Measurements from ENCODE around the gene GSTT4.
"Not testable (repeated sequence)": the region's sequence is repeated elsewhere in the genome, so short reads cannot be mapped to it uniquely, and the experiment has no call there.

- TF ChIP-seq, protein P1, sequence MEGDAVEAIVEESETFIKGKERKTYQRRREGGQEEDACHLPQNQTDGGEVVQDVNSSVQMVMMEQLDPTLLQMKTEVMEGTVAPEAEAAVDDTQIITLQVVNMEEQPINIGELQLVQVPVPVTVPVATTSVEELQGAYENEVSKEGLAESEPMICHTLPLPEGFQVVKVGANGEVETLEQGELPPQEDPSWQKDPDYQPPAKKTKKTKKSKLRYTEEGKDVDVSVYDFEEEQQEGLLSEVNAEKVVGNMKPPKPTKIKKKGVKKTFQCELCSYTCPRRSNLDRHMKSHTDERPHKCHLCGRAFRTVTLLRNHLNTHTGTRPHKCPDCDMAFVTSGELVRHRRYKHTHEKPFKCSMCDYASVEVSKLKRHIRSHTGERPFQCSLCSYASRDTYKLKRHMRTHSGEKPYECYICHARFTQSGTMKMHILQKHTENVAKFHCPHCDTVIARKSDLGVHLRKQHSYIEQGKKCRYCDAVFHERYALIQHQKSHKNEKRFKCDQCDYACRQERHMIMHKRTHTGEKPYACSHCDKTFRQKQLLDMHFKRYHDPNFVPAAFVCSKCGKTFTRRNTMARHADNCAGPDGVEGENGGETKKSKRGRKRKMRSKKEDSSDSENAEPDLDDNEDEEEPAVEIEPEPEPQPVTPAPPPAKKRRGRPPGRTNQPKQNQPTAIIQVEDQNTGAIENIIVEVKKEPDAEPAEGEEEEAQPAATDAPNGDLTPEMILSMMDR (IDR thresholded peaks at IDR 0.05) = peak; percentile 63
- not testable (repeated sequence) for TF ChIP-seq PHF8 (IDR thresholded peaks at IDR 0.05; ENCODE audit: borderline replicate concordance, low read depth); POLR2A (IDR thresholded peaks at IDR 0.05; ENCODE audit: low read length); PBX3 (IDR thresholded peaks at IDR 0.05)
- TF ChIP-seq RAD21 (conservative IDR thresholded peaks at IDR 0.05 in 1 of 2, IDR thresholded peaks at IDR 0.05 in 1 of 2) = peak; percentile 85 to 88
- TF ChIP-seq, protein P2, sequence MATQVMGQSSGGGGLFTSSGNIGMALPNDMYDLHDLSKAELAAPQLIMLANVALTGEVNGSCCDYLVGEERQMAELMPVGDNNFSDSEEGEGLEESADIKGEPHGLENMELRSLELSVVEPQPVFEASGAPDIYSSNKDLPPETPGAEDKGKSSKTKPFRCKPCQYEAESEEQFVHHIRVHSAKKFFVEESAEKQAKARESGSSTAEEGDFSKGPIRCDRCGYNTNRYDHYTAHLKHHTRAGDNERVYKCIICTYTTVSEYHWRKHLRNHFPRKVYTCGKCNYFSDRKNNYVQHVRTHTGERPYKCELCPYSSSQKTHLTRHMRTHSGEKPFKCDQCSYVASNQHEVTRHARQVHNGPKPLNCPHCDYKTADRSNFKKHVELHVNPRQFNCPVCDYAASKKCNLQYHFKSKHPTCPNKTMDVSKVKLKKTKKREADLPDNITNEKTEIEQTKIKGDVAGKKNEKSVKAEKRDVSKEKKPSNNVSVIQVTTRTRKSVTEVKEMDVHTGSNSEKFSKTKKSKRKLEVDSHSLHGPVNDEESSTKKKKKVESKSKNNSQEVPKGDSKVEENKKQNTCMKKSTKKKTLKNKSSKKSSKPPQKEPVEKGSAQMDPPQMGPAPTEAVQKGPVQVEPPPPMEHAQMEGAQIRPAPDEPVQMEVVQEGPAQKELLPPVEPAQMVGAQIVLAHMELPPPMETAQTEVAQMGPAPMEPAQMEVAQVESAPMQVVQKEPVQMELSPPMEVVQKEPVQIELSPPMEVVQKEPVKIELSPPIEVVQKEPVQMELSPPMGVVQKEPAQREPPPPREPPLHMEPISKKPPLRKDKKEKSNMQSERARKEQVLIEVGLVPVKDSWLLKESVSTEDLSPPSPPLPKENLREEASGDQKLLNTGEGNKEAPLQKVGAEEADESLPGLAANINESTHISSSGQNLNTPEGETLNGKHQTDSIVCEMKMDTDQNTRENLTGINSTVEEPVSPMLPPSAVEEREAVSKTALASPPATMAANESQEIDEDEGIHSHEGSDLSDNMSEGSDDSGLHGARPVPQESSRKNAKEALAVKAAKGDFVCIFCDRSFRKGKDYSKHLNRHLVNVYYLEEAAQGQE (IDR thresholded peaks at IDR 0.05) = not testable (repeated sequence)
These were observed 48.9 kb downstream of the GSTT4 start for GRCh38 chr22:23956301-23956900.

All from A549 (cell line).